Activated naive CD4-positive, alpha-beta T cell treated with anti-CD3 and anti-CD28 coated beads, Interleukin-2, amount 10 ng/mL, durations not matched to agents 5 hours and 36 hours (primary cell): ENCODE data around the gene ZNF285. TPM values are rescaled to one million over a fixed set of nuclear protein-coding genes. Genes with fewer than 3 reads are reported as not detected.

Experiments used
- total RNA-seq, 2 experiments: library from RNA; stranded (reverse); gene quantifications; one replicate each; pipeline ENCODE4 v1.2.3, GENCODE V29; 2021

The ZNF285 gene
- 1 to 10 TPM; 1.2 to 1.9 TPM for total RNA-seq

DNA sequence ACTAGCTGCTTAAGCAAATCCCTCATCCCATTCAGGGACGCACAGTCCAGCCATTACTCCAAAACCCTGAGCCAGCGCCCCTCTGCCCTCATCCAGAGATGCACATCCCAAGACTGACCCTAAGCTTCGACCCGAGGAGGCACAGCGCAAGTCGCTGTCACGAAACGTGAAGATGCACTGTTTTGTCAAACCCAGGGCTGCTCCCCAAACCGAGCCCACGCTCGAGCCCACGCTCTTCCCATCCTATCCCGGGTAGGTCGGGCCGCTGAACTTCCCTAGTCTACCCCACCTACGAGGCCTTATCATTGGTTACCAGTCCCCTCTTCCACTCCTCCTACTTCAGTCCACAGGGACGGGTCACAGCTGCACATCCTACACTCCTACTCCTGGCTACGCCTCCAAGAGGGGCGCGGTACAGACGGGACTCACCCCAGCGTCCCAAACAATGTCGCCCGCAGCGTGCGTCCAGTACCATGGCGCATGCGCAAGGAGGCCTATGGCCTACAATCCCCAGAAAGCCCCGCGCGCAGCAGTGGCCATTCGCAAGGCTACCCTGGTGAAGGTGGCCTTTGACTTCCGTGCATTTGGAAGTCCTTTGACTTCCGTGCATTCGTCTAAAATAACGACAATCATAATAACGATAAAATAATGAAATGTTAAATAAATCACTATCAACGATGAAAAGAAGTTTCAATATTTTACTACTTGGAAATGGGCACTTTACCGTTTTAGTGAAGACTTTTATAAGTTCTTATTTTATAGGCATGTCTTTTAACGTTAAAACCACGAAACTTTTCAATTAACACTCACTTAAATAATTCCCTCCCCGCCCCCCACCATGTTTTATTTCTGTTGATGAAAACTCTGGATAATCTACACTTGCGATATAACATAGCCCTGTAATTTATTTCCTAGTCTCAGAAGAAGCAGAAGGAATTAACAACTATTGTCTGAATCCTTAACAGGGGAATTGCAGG lies at the start of gene ZNF285:
Gene ZNF285 (minus strand): TSS at position 470 of the 977 bp plus-strand sequence. CDS start 4,395 bp downstream, outside the sequence.

GRCh38 chr19:44447916-44448674 lies 46.7 kb upstream of the ZNF285 start, which contains the start of gene ZNF229:
Gene ZNF229, minus strand, starts transcription at chr19:44448472. Its CDS starts 5,625 bp downstream, at chr19:44442847.

GRCh38 chr19:44356383-44357111 lies 44.9 kb downstream of the ZNF285 start, which contains the start of gene ZNF112:
Gene ZNF112, minus strand, starts transcription at chr19:44356680. Its CDS starts 16,141 bp downstream, at chr19:44340539.

Other genes with a start within 250 kb of the ZNF285 start
- gene ZNF226, start 236.5 kb downstream of the ZNF285 start, total RNA-seq = 10 to 100 TPM; 19.2 to 20.2 TPM
- 10 to 100 TPM; 30.7 TPM for gene ZNF227, start 189.1 kb downstream of the ZNF285 start, total RNA-seq
- gene ZNF233, start 141.7 kb downstream of the ZNF285 start, total RNA-seq = under 1 TPM; 0.17 to 0.40 TPM
- gene ZNF235, start 96.6 kb downstream of the ZNF285 start, total RNA-seq = 1 to 10 TPM; 7.5 to 8.1 TPM
- gene ZNF112, start 44.9 kb downstream of the ZNF285 start, total RNA-seq = not detected
- under 1 TPM; 0.66 to 0.67 TPM for gene ZNF229, start 46.9 kb upstream of the ZNF285 start, total RNA-seq
- gene ZNF180, start 98.9 kb upstream of the ZNF285 start, total RNA-seq = 10 to 100 TPM; 10.7 to 12.9 TPM
- gene CEACAM20, start 128.1 kb upstream of the ZNF285 start, total RNA-seq = not detected
- gene IGSF23, start 212.0 kb upstream of the ZNF285 start, total RNA-seq = not detected
- 1 to 10 TPM; 2.9 TPM for gene PVR, start 242.3 kb upstream of the ZNF285 start, total RNA-seq